Measurements from ENCODE around the gene GMPR2.
"Not testable (repeated sequence)": the region's sequence is repeated elsewhere in the genome, so short reads cannot be mapped to it uniquely, and the experiment has no call there.

The GMPR2 gene

DNA sequence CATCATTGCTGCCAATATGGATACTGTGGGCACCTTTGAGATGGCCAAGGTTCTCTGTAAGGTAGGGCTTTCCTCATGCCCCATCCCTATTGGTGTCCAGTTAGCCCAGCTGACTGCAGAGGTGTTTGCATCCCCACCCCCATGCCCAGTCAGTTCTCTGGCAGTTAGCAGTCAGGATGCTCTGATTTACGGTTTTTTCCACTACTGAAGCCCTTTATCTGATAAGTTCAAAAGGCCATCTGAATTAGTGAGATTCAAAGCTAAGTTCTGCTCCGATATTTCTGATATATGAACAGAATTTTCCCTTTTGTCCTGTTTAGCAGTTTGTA, 773 bp downstream of the GMPR2 start:
- DNase-seq, result peak; percentile 10

- no peak for DNase-seq
Observed at GRCh38 chr14:24234095-24235005, 1.6 kb downstream of the GMPR2 start.

DNA sequence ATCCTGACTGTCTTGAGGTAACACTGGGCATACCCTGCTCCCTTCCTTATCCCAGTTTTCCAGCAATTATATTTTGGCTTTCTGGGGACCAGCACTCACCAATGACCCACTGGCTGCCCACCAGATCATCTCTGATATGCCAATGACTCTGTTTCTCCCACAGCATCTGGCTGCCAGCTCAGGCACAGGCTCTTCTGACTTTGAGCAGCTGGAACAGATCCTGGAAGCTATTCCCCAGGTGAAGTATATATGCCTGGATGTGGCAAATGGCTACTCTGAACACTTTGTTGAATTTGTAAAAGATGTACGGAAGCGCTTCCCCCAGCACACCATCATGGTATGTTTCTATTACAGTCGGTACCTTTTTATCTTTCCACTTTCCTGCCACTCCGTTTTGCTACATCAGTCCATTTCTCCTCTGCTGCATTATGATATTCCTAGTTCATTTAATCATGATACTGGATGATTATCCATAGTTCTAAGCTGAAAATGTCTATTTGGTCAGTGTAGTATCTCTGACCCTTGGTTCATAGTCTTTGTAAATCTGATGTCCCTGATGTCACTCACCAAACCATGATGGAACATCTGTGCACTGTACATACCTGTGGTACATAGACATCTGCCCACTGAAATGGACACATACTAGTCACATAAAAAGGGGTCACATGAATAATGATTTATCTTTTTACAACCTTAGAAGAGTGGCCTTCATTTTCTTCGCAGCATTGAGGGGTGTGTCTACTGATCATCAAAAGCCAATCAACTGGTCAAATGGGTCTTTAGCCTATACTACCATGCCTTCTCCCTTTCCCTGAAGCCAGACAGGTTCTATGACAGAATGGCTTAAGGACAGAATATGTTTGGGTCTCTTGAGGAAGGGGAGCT, 3.3 kb downstream of the GMPR2 start:
- DNase-seq, result no peak

GRCh38 chr14:24236689-24237462, 4.1 kb downstream of the GMPR2 start:
- DNase-seq, result no peak

DNA sequence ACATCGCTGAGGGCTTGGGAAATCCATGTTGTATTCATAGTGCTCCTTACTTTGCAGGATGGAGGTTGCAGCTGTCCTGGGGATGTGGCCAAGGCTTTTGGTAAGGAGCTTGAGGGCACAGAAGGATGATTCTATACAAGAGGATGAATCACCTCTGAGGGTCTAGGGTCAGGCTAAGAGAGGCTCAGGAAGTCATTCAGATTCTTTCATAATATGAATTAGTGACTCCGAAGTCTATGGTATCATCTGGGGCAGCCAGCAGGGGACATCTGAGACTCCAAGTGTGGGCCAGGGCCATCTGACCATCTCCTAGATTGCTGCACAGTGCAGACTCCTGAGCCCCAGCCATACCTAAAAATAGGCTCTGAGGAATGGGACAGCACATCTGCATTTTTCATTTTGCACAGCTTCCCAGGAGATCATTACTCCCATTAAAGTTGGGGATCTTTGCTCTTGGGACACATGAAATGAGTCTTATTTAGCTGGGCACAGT, 4.8 kb downstream of the GMPR2 start:
- DNase-seq, result no peak

DNA sequence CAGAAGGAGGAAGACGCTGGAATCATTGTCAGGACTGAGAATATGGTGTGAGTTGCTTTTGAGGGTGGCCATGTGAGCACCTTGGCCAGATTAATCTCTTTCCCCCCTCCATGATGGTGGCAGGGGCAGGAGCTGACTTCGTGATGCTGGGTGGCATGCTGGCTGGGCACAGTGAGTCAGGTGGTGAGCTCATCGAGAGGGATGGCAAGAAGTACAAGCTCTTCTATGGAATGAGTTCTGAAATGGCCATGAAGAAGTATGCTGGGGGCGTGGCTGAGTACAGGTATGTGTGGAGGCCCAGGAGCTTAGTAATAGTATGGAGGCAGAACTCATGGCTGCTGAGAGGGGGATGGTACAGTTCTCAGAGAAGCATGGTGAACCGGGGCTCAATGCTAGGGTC, 5.4 kb downstream of the GMPR2 start:
- DNase-seq, result no peak

GRCh38 chr14:24238527-24239037, 5.9 kb downstream of the GMPR2 start:
- no peak for DNase-seq

DNA sequence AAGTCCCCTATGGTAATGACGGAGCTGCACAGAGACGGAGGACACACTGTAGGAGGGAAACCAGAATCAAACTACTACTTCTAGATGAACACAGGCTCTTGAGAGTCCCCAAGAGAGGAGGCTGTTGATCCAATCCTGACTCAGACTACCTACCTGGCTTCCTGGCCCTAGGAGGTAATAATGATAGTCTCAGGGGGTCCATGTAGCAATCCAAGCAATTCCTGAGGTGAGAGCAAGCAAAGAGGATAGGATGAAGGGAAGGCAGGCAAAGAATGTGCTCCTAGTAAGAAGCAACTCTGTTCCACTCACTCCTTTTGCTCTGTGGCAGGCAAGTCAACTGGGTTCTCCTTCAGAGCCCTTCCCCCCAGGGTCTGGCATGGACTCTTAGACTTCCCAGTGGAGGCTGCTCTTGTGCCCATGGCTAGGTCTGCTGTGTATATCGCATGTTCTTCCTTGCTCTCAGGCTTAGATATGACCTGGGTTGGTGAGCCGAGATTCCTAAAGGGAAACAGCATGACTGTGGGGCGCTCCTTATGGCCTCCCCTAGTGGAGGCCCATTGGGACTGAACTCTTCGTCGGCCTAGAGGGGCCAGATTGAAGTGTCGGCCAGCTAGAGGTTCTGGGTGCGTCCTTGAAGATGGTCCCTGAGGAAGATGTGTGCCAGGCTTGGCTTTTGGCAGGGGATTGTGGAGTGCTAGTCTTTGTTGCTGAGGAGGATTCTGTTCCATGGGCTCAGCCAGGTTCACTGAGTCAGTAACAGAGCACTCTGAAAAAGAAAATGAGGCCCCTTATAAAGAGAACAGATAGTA, 7.6 kb downstream of the GMPR2 start:
- no peak for DNase-seq

DNA sequence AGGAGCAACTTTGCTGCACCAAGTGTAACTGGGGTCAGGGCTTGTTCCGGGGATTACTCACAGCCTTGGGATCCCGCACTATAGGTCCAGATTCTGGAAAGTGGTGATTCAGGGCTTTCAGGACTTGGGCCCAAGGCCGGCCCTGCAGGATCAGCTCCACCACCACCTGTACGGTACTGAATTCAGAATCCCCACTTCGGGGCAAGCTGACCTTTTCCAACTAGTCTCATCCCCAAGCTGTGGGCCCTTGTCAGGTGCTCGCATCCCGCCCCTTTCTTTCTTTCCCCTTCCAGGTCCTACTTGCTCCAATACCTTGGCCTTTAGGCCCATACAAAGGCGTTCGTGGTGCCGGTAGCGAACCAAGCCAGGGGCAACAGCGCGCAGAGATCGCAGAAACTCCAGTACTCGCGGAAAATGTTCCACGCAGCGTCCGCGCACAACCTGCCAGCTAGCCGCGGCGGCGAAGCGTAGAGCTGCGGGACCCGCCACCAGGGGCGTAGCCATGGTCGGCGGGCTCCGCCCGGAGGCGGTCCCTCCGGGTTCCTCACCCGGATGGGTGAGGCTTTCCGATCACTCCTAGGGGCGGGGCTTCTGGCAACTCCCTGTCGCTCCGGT, 9.2 kb downstream of the GMPR2 start:
- peak; percentile 93 for DNase-seq

DNA sequence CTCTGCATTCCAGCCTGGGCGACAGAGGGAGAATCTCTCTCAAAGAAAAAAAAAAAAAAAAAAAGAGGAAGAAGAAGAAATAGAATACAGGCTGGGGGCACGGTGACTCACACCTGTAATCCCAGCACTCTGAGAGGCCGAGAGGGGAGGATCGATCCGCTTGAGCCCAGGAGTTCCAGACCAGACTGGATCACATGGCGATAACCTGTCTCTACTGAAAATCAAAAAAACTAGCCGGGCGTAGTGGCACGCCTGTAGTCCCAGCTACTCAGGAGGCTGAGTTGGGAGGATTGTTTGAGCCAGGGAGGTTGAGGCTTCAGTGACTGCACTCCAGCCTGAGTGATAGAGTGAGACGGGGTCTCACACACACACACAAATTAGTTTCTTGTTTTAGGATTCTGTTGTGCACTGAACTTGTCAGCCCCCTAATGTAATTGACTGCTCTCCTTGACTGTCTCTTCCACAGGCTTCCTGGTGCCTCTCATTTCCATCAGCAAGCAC, 10.7 kb downstream of the GMPR2 start:
- DNase-seq, result peak; percentile 49

- DNase-seq, result not testable (repeated sequence)
Observed at GRCh38 chr14:24245350-24245749, 12.6 kb downstream of the GMPR2 start.

DNA sequence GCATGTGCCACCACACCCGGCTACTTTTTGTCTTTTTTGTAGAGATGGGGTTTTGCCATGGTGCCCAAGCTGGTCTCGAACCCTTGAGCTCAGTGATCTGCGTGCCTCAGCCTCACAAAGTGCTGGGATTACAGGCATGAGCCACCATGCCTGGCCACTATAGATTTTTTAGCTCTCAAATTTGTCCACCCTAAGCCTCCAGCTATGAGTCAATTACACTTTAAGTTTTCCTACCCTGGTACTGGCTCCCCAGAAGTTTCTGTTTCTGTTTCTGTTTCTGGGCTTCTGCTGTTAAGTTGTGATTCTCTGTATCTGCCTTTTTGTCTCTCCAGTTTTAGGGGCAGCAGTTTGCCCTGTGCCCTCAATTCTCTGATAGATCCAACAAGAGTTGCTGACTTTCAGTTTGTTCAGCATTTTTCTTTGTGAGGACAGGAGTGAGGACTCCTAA, 14.1 kb downstream of the GMPR2 start:
- no peak for DNase-seq

GRCh38 chr14:24247422-24247821, 14.7 kb downstream of the GMPR2 start:
- no peak for DNase-seq

- no peak for DNase-seq
Observed at GRCh38 chr14:24249230-24250021, 16.7 kb downstream of the GMPR2 start.

DNA sequence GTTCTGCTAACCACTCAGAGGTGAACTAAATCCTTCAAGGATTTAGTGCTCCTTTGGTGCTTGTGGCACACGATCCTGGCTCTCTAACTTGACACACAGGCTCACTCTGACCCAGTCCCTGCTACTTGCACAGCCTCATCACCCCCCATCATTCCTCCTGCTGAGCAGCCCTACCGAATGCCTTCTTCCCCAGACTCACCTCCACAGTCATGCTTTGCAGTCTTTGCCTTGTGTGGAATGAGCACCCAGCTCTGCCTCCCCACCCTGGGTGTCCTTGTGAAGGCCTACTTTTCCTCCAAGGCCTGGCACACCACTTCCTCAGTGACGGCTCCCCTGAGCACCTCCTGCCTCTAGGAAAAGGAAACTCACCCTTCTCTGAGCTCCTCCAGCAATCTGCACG, 17.6 kb downstream of the GMPR2 start:
- DNase-seq, result no peak

DNA sequence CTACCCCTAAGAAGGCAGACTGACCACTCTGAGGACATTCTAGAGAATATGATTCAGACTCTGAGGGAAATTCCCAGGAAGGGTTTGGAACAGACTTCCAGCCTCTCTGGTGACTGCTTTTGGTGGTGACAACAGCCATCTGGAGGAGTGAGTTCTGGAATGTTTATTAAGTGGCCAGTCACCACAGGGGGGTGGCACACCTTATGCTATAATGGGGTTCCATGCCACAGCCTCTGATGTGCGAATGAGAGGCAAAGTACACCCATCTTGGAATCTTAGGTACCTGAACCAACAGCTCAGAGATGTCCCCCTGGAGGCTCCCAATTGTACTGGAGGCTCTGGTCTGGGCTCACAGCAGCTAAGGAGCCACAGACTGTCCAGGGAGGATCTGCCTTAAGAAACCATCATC, 19.2 kb downstream of the GMPR2 start:
- DNase-seq, result no peak

DNA sequence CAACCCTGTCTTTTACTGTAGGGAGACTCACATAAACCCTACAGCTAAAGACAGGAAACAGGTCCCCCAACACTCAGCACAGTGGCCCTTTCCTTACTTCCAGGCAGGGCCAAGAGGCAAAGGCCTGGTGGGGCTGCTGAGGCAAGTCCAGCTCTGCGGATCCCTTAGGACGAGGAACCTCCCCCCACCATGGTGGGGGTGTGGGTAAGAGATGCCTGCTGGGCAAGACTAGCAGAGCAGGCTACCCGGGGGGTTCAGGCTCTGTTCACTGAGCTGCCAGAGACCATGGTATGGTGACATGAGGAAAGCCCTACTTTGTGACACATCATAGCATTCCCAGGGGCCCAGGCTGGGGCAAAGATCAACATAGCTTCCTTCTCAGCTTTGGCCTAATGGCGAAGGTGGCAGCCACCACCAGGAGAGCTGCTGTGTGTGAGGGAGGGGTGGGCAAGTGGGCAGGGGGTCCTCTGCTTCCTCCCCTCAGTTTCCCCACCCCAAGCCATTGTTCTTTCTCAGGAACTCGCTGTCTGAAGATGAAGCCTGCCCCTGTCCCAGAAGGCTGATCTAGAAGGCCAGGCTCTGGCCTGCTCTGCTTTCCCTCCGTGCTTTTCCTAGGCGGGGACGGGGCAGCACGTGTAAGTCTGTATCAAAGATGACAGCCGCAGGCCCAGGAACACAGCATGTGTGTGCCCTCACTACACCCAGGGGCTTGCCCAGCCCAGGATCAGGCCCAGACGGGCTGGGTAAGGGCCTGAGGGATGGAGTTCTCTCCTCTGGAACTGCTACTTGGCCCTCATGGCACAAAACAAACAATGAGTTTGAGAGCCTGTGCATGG, 19.8 kb downstream of the GMPR2 start:
- no peak for DNase-seq

DNA sequence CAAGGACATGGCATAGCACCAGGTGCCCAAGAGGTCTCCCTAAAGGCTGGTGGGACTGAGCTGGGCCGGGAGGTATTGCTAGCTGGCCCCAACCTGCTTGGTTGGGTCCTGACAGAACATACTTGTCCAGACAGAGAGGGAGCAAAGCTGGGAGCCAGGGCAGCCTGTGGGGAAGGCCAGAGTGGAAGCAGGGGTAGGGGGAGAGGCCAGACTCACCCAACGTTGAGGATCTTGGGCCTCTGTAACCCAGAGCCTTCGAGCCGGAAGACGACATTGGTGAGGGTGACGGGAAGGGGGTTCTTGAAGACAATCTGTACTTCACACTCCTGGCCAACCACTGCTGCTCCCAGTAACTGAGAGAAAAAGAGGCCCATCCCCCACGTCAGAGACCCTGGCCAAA, 21.2 kb downstream of the GMPR2 start:
- DNase-seq, result no peak

DNA sequence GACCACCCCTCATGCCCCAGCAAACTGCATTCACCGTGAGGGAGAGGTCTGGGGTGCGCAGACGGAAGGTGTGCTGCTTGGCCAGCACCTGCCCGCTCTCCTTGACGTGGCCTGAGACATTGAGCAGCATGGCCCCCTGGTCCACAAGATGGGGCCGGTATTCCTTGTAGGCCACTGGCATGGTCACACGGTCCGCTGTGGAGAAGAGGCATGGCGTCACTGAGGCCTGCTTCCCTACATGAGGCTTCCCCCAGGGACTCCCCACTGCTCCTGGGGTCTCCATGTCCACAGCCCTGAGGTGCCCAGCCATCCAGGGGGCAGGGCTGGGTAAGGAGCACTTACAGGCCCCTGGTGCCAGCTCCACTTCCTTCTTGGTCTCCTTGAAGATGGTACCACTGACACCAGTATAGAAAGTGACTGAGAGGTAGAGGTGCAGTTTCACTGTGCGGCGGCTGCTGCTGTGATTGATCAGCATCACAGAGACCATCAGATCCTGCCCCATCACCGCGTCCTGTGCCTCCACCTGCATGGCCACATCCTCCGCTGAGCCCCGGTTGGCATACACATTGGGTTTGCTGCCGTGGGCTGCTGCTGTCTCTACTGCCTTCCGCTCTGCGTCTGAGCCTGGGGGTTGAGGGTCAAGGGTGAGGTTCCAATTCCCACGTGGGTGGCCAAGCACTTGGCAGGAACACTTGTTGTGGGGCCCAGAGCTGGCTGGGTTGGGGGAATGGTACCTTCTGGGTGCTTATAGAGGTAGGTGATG, 22.1 kb downstream of the GMPR2 start:
- DNase-seq, result no peak

Measured in NCI-H146 (cell line).